CD8-positive, alpha-beta memory T cell (primary cell): ENCODE measurements around the gene RPS4Y2. TPM values are rescaled to one million over a fixed set of nuclear protein-coding genes. Genes with fewer than 3 reads are reported as not detected.

Source experiments
- CTCF ChIA-PET: fragments of 350-600 bp; sonication (Branson Sonifier 250); formaldehyde crosslinking; loops from one replicate; lab custom pipeline; 2021; ENCODE audit warnings: antibody characterized with exemption; lab: Charles Lee
- POLR2A ChIA-PET: fragments of 350-600 bp; sonication (Branson Sonifier 250); formaldehyde crosslinking; loops from one replicate; lab custom pipeline; 2021; ENCODE audit warnings: antibody characterized with exemption; lab: Charles Lee
- DNase-seq, 5 donors: peaks; one replicate each; pipeline versions ENCODE4 v3.0.0 to v3.0.0-alpha.2; 2020 to 2022; ENCODE audit warnings: mixed read lengths in 1 of 5
- H3K27ac ChIP-seq: one replicate; pipeline ENCODE4 v1.7.0; 2013; ENCODE audit warnings: low read depth, mild to moderate bottlenecking, low read length, moderate library complexity
- H3K27me3 ChIP-seq: 2 replicates; pipeline ENCODE4 v1.7.0; 2013; ENCODE audit warnings: low read length, mild to moderate bottlenecking; ENCODE audit not compliant: insufficient read depth, poor library complexity, severe bottlenecking
- H3K36me3 ChIP-seq: 2 replicates; pipeline ENCODE4 v1.7.0; 2013; ENCODE audit warnings: mild to moderate bottlenecking, low read length, moderate library complexity; ENCODE audit not compliant: insufficient read depth
- H3K4me1 ChIP-seq: 2 replicates; pipeline ENCODE4 v1.7.0; 2013; ENCODE audit warnings: mild to moderate bottlenecking, low read length, moderate library complexity; ENCODE audit not compliant: insufficient read depth
- H3K4me3 ChIP-seq: 2 replicates; pipeline ENCODE4 v1.7.0; 2013; ENCODE audit warnings: mild to moderate bottlenecking, low read length
- H3K9me3 ChIP-seq: 2 replicates; pipeline ENCODE4 v1.7.0; 2013; ENCODE audit warnings: mild to moderate bottlenecking, low read length
- H3K27ac Mint-ChIP-seq, 8 donors: one replicate each; pipeline ENCODE4 v1.8.0; 2020 to 2021; ENCODE audit warnings: mixed read lengths in 8 of 8, mild to moderate bottlenecking in 6 of 8, inconsistent platforms in 3 of 8, moderate library complexity in 3 of 8
- H3K27me3 Mint-ChIP-seq, 2 donors: one replicate each; pipeline ENCODE4 v1.8.0; 2020 to 2021; ENCODE audit warnings: mixed read lengths in 2 of 2, mild to moderate bottlenecking in 1 of 2, moderate library complexity in 1 of 2
- H3K36me3 Mint-ChIP-seq, 3 donors: one replicate each; pipeline ENCODE4 v1.8.0; 2020 to 2021; ENCODE audit warnings: mixed read lengths in 3 of 3, inconsistent platforms in 1 of 3, mild to moderate bottlenecking in 1 of 3
- H3K4me1 Mint-ChIP-seq, 3 donors: one replicate each; pipeline ENCODE4 v1.8.0; 2020 to 2021; ENCODE audit warnings: mixed read lengths in 3 of 3, inconsistent platforms in 1 of 3, mild to moderate bottlenecking in 1 of 3
- H3K4me3 Mint-ChIP-seq, 7 donors: one replicate each; pipeline ENCODE4 v1.8.0; 2020 to 2021; ENCODE audit warnings: mixed read lengths in 7 of 7, mild to moderate bottlenecking in 6 of 7, moderate library complexity in 4 of 7, inconsistent platforms in 2 of 7
- H3K9me3 Mint-ChIP-seq, 5 donors: one replicate each; pipeline ENCODE4 v1.8.0; 2020 to 2022; ENCODE audit warnings: mixed read lengths in 5 of 5, mild to moderate bottlenecking in 3 of 5, moderate library complexity in 2 of 5, inconsistent platforms in 1 of 5
- polyA plus RNA-seq: library from polyadenylated mRNA; unstranded; fragments of 300-500 nt; fragmentation: Illumina TruSeq; gene quantifications from one replicate; pipeline ENCODE4 v1.2.3, GENCODE V29; 2021
- total RNA-seq, 2 experiments: library from RNA; stranded (reverse); gene quantifications; one replicate each; pipeline ENCODE4 v1.2.3, GENCODE V29; 2021

RPS4Y2 gene
- total and polyA plus RNA-seq, 3 experiments from 2014 or later, result not detected

- H3K27ac Mint-ChIP-seq, result no peak overlapping the region
Observed at GRCh38 chrY:20787076-20787475, 31.2 kb downstream of the RPS4Y2 start.

DNA sequence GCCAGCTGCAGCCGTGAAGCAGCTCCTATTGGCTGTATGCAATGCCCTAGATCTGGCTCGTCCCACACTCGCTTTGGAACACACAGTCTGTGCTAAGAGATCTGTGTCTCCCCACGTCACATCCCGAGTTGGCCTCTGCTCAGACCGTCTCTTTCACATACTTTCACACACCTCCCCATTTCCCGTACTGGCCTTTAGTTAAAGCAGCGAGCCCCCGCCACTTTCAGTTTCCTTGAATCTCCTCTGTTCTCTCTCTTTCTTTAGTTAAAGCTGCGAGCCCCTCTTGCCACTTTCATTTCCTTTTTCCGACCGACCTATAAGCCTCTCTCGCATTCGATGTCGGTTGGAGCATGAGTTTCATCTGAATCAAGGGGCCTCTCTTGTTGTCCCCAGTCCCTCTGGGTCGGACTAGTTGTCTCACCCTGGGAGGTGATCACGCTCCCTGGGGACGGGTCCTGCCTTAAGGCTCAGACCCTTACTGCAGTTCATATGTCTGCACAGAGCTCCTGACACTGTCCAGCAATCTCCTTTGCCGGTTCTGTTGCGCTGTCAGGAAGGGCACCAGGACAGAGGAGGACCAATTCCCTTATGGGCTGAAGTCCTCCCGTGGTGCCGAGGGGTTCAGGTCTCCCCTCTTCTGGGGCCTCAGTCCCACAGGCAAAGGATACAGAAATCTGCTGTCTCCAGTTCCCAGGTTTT, 42.6 kb downstream of the RPS4Y2 start:
- ChIA-PET CTCF (no interaction called here), POLR2A (no interaction called here)
- Histone ChIP-seq H3K27me3 (no peaks in the 10 kb centered on the region), H3K9me3 (no peaks in the 10 kb centered on the region), H3K27ac (no peak overlapping the region), H3K4me3 (peak overlapping the region; percentile 41), H3K4me1 (no peaks in the 10 kb centered on the region), H3K36me3 (no peaks in the 10 kb centered on the region)
- Mint-ChIP-seq H3K27me3 (no peaks in the 10 kb centered on the region), H3K27ac (peak overlapping the region in 2 of 8 donors; percentile 45 to 87), H3K9me3 (no peaks in the 10 kb centered on the region), H3K36me3 (no peaks in the 10 kb centered on the region), H3K4me1 (peaks cover 0 to 35% (median 0%) of the 10 kb centered on the region in 3 donors), H3K4me3 (peak overlapping the region in 2 of 7 donors; percentile 78 to 87)
- peak in 1 of 5 donors; percentile 46 for DNase-seq

More at GRCh38 chrY:20787076-20787475, 31.2 kb downstream of the RPS4Y2 start:
- Histone ChIP-seq H3K4me1 (peaks cover 19% of the 10 kb centered on the region), H3K27ac (no peak overlapping the region), H3K4me3 (no peak overlapping the region), H3K9me3 (no peaks in the 10 kb centered on the region), H3K36me3 (no peaks in the 10 kb centered on the region), H3K27me3 (no peaks in the 10 kb centered on the region)
- Mint-ChIP-seq H3K9me3 (no peaks in the 10 kb centered on the region), H3K27me3 (peaks cover 0 to 3% of the 10 kb centered on the region in 2 donors), H3K4me3 (no peak overlapping the region), H3K4me1 (peaks cover 0 to 16% (median 0%) of the 10 kb centered on the region in 3 donors), H3K36me3 (no peaks in the 10 kb centered on the region)
- no peak for DNase-seq
- POLR2A ChIA-PET, result no interaction called here
- CTCF ChIA-PET, result no interaction called here

GRCh38 chrY:20802659-20803058, 46.8 kb downstream of the RPS4Y2 start:
- Mint-ChIP-seq H3K9me3 (no peaks in the 10 kb centered on the region), H3K4me3 (no peak overlapping the region), H3K27me3 (no peaks in the 10 kb centered on the region), H3K27ac (peak overlapping the region in 1 of 8 donors; percentile 22), H3K36me3 (no peaks in the 10 kb centered on the region), H3K4me1 (peaks cover 0 to 32% (median 0%) of the 10 kb centered on the region in 3 donors)
- POLR2A ChIA-PET, result no interaction called here
- CTCF ChIA-PET, result no interaction called here
- DNase-seq, result no peak
- H3K27me3 ChIP-seq, result no peaks in the 10 kb centered on the region
- no peaks in the 10 kb centered on the region for H3K4me1 ChIP-seq
- H3K9me3 ChIP-seq, result no peaks in the 10 kb centered on the region
- no peak overlapping the region for H3K27ac ChIP-seq
- H3K4me3 ChIP-seq, result no peak overlapping the region
- H3K36me3 ChIP-seq, result no peaks in the 10 kb centered on the region

DNA sequence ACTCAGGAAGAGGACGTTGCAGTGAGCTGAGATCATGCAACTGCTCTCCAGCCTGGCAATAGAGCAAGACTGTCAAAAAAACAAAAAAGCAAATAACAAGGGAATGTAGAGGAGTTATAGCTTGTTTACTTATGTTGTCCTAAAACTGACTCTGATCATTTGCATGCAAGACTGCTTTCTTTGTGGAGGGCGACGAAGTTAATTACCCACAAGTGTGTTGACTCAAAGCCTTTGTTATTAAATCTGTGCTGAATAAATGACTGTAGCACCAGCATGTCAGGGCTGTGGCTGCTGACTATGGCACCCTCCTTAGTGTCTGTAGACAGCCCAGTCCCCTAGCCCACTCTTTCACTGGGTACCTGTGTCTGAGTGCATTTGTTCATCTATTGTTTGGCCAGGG, 50.3 kb downstream of the RPS4Y2 start:
- H3K4me3 Mint-ChIP-seq, result no peak overlapping the region
- Histone ChIP-seq H3K4me3 (no peak overlapping the region), H3K9me3 (no peaks in the 10 kb centered on the region), H3K4me1 (no peaks in the 10 kb centered on the region), H3K27me3 (no peaks in the 10 kb centered on the region), H3K27ac (no peak overlapping the region), H3K36me3 (no peaks in the 10 kb centered on the region)
- CTCF ChIA-PET, result no interaction called here
- POLR2A ChIA-PET, result no interaction called here
- H3K27me3 Mint-ChIP-seq, result no peaks in the 10 kb centered on the region
- no peak for DNase-seq
- no peaks in the 10 kb centered on the region for H3K36me3 Mint-ChIP-seq
- H3K9me3 Mint-ChIP-seq, result no peaks in the 10 kb centered on the region
- no peak overlapping the region for H3K27ac Mint-ChIP-seq
- peaks cover 0 to 8% (median 0%) of the 10 kb centered on the region in 3 donors for H3K4me1 Mint-ChIP-seq

DNA sequence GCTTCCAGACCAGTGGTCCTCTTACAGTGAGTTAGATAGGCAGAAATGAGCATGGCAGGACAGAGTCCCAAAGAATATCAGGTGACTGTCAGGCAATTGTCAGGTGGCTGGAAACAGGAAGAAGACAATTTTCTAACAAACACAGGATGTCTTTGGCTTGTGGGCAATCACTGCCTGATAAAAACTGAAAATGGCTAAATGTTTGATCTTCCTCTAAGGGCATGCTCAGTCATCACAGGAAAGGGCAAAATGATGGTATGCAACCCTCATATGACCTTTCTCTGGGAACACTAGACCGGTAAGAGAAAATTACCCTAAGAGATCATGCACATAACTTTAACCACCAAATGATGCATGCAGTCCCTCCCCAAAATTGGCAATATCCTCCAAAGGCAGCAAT, 57.6 kb downstream of the RPS4Y2 start:
- H3K4me3 Mint-ChIP-seq, result no peak overlapping the region
- no peak for DNase-seq
- H3K27ac Mint-ChIP-seq, result peak overlapping the region in 1 of 8 donors; percentile 70
- ChIA-PET POLR2A (no interaction called here), CTCF (no interaction called here)
- no peaks in the 10 kb centered on the region for H3K36me3 Mint-ChIP-seq
- Histone ChIP-seq H3K36me3 (no peaks in the 10 kb centered on the region), H3K27ac (no peak overlapping the region), H3K9me3 (no peaks in the 10 kb centered on the region), H3K27me3 (no peaks in the 10 kb centered on the region), H3K4me1 (peaks cover 11% of the 10 kb centered on the region), H3K4me3 (no peak overlapping the region)
- no peaks in the 10 kb centered on the region for H3K27me3 Mint-ChIP-seq
- H3K9me3 Mint-ChIP-seq, result no peaks in the 10 kb centered on the region
- H3K4me1 Mint-ChIP-seq, result peaks cover 0 to 14% (median 0%) of the 10 kb centered on the region in 3 donors

- no peaks in the 10 kb centered on the region for H3K27me3 Mint-ChIP-seq
- no peaks in the 10 kb centered on the region for H3K9me3 Mint-ChIP-seq
- H3K27ac ChIP-seq, result no peak overlapping the region
- no peaks in the 10 kb centered on the region for H3K36me3 Mint-ChIP-seq
- ChIA-PET CTCF (no interaction called here), POLR2A (no interaction called here)
- H3K36me3 ChIP-seq, result no peaks in the 10 kb centered on the region
- H3K9me3 ChIP-seq, result no peaks in the 10 kb centered on the region
- no peak overlapping the region for H3K4me3 ChIP-seq
- peaks cover 0 to 14% (median 0%) of the 10 kb centered on the region in 3 donors for H3K4me1 Mint-ChIP-seq
- H3K4me1 ChIP-seq, result peaks cover 11% of the 10 kb centered on the region
- DNase-seq, result no peak
- H3K27me3 ChIP-seq, result no peaks in the 10 kb centered on the region
- no peak overlapping the region for H3K27ac Mint-ChIP-seq
- H3K4me3 Mint-ChIP-seq, result no peak overlapping the region
Observed at GRCh38 chrY:20814794-20815193, 58.9 kb downstream of the RPS4Y2 start.

DNA sequence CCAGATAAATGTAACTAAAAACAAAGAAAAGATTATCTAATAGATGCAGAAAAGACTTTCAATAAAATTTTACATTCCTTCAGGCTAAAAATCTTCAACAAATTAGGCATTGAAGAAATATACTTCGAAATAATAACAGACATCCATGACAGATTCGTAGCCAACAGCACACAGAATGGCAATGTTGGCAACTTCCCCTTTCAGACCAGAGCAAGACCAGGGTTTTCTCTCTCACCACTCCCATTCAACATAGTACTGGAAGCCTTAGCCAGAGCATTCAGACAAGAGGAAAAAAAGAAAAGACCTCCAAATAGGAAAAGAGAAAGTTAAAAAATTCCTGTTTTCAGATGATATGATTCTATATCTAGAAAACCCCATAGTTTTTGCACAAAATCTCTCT, 61.2 kb downstream of the RPS4Y2 start:
- ChIA-PET POLR2A (no interaction called here), CTCF (no interaction called here)
- Mint-ChIP-seq H3K4me1 (peaks cover 0 to 14% (median 0%) of the 10 kb centered on the region in 3 donors), H3K36me3 (no peaks in the 10 kb centered on the region), H3K4me3 (no peak overlapping the region), H3K9me3 (no peaks in the 10 kb centered on the region), H3K27ac (no peak overlapping the region), H3K27me3 (no peaks in the 10 kb centered on the region)
- Histone ChIP-seq H3K4me3 (no peak overlapping the region), H3K4me1 (peaks cover 11% of the 10 kb centered on the region), H3K36me3 (no peaks in the 10 kb centered on the region), H3K27me3 (no peaks in the 10 kb centered on the region), H3K27ac (no peak overlapping the region), H3K9me3 (no peaks in the 10 kb centered on the region)
- DNase-seq, result no peak
